ENCODE data around the gene PPRC1.

Gene PPRC1

DNA sequence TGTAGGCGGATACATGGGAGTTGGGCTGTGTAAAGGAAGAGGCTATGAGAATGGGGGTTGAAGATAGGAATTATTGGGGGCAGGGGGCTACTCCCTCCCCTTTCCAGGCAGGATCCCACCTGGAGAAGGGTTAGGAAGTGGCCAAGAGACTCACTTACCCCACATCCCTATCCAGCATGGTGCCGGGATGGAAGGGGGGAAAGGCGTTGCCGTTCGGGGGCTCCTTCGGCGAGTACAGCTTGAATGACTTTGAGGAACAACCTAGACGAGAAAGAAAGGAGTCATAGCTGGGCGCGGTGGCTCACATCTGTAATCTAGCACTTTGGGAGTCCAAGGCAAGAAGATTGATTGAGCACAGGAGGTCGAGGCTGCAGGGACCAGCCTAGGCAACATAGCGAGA, 21.6 kb upstream of the PPRC1 start:
- H3K4me1 ChIP-seq (ENCODE audit: insufficient read depth, low read length): peaks cover 33% of the 10 kb centered on the region
- no peak overlapping the region for H3K4me2 ChIP-seq (ENCODE audit: insufficient read depth, low read length)
- H3K4me3 ChIP-seq (ENCODE audit: low read depth in 1 of 2, low read length in 2 of 2): no peak overlapping the region
- H3K27me3 ChIP-seq (ENCODE audit: insufficient read depth, low read length, poor library complexity): no peaks in the 10 kb centered on the region
- no peak overlapping the region for H3K27ac ChIP-seq (ENCODE audit: low read length)
- H3K9me3 ChIP-seq (ENCODE audit: insufficient read depth, low read length, severe bottlenecking): no peaks in the 10 kb centered on the region
- H3K9ac ChIP-seq (ENCODE audit: low read depth, low read length): no peak overlapping the region
- TF ChIP-seq, protein P1, sequence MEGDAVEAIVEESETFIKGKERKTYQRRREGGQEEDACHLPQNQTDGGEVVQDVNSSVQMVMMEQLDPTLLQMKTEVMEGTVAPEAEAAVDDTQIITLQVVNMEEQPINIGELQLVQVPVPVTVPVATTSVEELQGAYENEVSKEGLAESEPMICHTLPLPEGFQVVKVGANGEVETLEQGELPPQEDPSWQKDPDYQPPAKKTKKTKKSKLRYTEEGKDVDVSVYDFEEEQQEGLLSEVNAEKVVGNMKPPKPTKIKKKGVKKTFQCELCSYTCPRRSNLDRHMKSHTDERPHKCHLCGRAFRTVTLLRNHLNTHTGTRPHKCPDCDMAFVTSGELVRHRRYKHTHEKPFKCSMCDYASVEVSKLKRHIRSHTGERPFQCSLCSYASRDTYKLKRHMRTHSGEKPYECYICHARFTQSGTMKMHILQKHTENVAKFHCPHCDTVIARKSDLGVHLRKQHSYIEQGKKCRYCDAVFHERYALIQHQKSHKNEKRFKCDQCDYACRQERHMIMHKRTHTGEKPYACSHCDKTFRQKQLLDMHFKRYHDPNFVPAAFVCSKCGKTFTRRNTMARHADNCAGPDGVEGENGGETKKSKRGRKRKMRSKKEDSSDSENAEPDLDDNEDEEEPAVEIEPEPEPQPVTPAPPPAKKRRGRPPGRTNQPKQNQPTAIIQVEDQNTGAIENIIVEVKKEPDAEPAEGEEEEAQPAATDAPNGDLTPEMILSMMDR (IDR thresholded peaks at IDR 0.05; ENCODE audit: borderline replicate concordance, extremely low read depth, low read length, poor library complexity, severe bottlenecking): no peak
- TF ChIP-seq EZH2 (IDR thresholded peaks at IDR 0.05; ENCODE audit: borderline replicate concordance, low read depth, low read length, severe bottlenecking): no peak
- no peak for DNase-seq
- no peak for ATAC-seq (ENCODE audit: insufficient read depth, low read depth)
- peaks cover 50% of the 10 kb centered on the region for H3K79me2 ChIP-seq (ENCODE audit: insufficient read depth, low read length)
- H3K36me3 ChIP-seq (ENCODE audit: insufficient read depth, low read length): peaks cover 53% of the 10 kb centered on the region
- H2AFZ ChIP-seq (ENCODE audit: low read depth, low read length): no peak overlapping the region
- peaks cover 29% of the 10 kb centered on the region for H4K20me1 ChIP-seq (ENCODE audit: insufficient read depth, low read length)

DNA sequence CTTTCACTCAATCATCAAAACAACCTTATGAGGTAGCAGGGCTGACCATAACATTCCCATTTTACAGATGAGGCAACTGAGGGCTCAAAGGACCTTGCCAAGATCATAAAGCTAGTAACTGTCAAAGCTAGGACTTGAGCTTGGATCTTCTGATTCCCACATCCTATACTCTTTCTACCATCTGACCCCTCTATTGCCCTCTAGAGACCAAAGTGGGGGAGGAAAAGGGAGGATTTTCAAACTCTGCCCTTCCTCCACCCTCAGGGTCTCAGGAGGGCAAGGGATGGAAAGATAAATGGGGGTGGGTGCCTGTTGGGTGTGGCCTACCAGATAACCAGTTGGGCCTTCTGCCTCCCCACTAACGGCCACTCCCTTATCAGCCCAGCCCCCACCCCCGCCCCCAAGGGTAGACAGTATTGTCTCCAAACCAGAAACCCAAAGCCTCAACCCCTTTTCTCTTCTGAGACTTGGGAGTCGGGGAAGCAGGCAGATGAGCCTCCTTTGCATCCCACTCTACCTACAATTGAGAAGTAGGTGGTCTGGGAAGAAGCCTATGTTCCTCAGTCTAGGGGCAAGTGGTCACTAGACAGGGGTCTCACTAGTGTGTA, 20.5 kb upstream of the PPRC1 start:
- Histone ChIP-seq H3K79me2 (ENCODE audit: insufficient read depth, low read length) (peaks cover 60% of the 10 kb centered on the region), H3K4me1 (ENCODE audit: insufficient read depth, low read length) (peaks cover 43% of the 10 kb centered on the region), H2AFZ (ENCODE audit: low read depth, low read length) (no peak overlapping the region), H3K4me2 (ENCODE audit: insufficient read depth, low read length) (peak overlapping the region; percentile 90; the same call in 1 of the 2 replicates), H3K9ac (ENCODE audit: low read depth, low read length) (no peak overlapping the region), H3K4me3 (ENCODE audit: low read depth in 1 of 2, low read length in 2 of 2) (no peak overlapping the region), H3K27me3 (ENCODE audit: insufficient read depth, low read length, poor library complexity) (no peaks in the 10 kb centered on the region), H4K20me1 (ENCODE audit: insufficient read depth, low read length) (peaks cover 26% of the 10 kb centered on the region), H3K36me3 (ENCODE audit: insufficient read depth, low read length) (peaks cover 44% of the 10 kb centered on the region), H3K27ac (ENCODE audit: low read length) (no peak overlapping the region), H3K9me3 (ENCODE audit: insufficient read depth, low read length, severe bottlenecking) (no peaks in the 10 kb centered on the region)
- TF ChIP-seq, protein P1 (IDR thresholded peaks at IDR 0.05; ENCODE audit: borderline replicate concordance, extremely low read depth, low read length, poor library complexity, severe bottlenecking): peak; percentile 52
- TF ChIP-seq EZH2 (IDR thresholded peaks at IDR 0.05; ENCODE audit: borderline replicate concordance, low read depth, low read length, severe bottlenecking): no peak
- DNase-seq: no peak
- ATAC-seq (ENCODE audit: insufficient read depth, low read depth): no peak

DNA sequence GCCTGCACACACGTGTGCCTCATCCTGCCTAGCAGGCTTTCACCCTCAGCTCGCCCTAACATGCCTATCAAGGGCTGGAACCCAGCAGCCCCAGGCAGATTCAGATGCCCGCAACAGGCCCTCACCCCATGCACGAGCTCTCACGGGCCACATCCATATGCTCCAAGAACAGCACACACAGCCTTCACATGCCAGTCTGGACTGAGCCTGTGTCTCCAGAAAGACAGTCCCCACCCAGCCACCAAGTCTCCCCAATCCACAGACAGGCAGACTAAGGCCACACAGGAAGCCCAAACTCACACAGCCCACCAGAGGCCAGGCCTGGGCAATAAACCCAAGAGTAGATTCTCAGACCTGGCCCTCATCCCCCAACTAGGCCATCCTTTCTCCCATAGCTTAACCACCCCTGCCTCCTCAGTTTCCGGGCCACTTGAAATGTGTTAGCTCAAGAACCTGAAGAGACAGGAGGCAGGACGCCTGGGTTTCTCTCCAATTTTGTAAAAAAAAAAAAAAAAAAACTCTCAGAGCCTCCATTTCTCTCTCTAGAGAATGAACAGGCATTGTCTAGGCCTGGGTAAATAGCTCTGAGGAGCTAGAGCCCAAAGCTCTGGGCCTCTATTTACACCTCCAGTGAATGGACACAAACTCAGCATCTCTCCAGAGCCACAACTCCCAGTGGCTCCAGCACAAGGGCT, 19.4 kb upstream of the PPRC1 start:
- peaks cover 26% of the 10 kb centered on the region for H4K20me1 ChIP-seq (ENCODE audit: insufficient read depth, low read length)
- H2AFZ ChIP-seq (ENCODE audit: low read depth, low read length): no peak overlapping the region
- TF ChIP-seq, protein P1 (IDR thresholded peaks at IDR 0.05; ENCODE audit: borderline replicate concordance, extremely low read depth, low read length, poor library complexity, severe bottlenecking): no peak
- no peak for TF ChIP-seq EZH2 (IDR thresholded peaks at IDR 0.05; ENCODE audit: borderline replicate concordance, low read depth, low read length, severe bottlenecking)
- H3K9ac ChIP-seq (ENCODE audit: low read depth, low read length): peak overlapping the region; percentile 89
- peak overlapping the region; percentile 74 for H3K27ac ChIP-seq (ENCODE audit: low read length)
- peak; percentile 17 for DNase-seq
- H3K27me3 ChIP-seq (ENCODE audit: insufficient read depth, low read length, poor library complexity): no peaks in the 10 kb centered on the region
- peak overlapping the region; percentile 90 for H3K4me2 ChIP-seq (ENCODE audit: insufficient read depth, low read length)
- peaks cover 35% of the 10 kb centered on the region for H3K36me3 ChIP-seq (ENCODE audit: insufficient read depth, low read length)
- peaks cover 71% of the 10 kb centered on the region for H3K79me2 ChIP-seq (ENCODE audit: insufficient read depth, low read length)
- peaks cover 54% of the 10 kb centered on the region for H3K4me1 ChIP-seq (ENCODE audit: insufficient read depth, low read length)
- no peak for ATAC-seq (ENCODE audit: insufficient read depth, low read depth)
- no peaks in the 10 kb centered on the region for H3K9me3 ChIP-seq (ENCODE audit: insufficient read depth, low read length, severe bottlenecking)
- peak overlapping the region; percentile 84 to 85; a peak in 3 of 4 replicates for H3K4me3 ChIP-seq (ENCODE audit: low read depth in 1 of 2, low read length in 2 of 2)

Data from DND-41 (cell line).